A673 (cell line): Measurements from ENCODE around the gene MRPL54.

ENCODE experiments used
- CTCF ChIP-seq: fragments of 300-800, 200-600 bp; sonication (generic); conservative IDR thresholded peaks from 2 replicates; pipeline ENCODE4 v1.5.1; 2017; ENCODE audit warnings: low read depth, mild to moderate bottlenecking, antibody characterized with exemption, low read length, moderate library complexity, mixed read lengths
- EZH2 ChIP-seq: fragments of 200-600 bp; sonication (generic); IDR thresholded peaks from 2 replicates; pipeline ENCODE4 v1.6.1; 2017; ENCODE audit warnings: borderline replicate concordance, low read depth, mild to moderate bottlenecking, mixed read lengths, antibody characterized with exemption, low read length; ENCODE audit not compliant: poor library complexity, severe bottlenecking

GRCh38 chr19:3771906-3772455 is 9.5 kb downstream of the MRPL54 start, which contains the start of gene RAX2:
- TF ChIP-seq CTCF, result no peak
- TF ChIP-seq EZH2, result no peak
